PC-3 (cell line): ENCODE data around the gene TENM4. TPM values are rescaled to one million over a fixed set of nuclear protein-coding genes. Genes with fewer than 3 reads are reported as not detected.
A peak's percentile ranks its signal among the peaks of the same experiment; 100 is the strongest.

Experiments used
- ATAC-seq: fragments of 200-7000 bp; cut with Tn5 transposase; 2 replicates; pipeline ENCODE4 v1.9.1; 2020; ENCODE audit warnings: mild to moderate bottlenecking, moderate library complexity
- BruUV-seq: library from RNA; stranded (reverse); fragments of 400-500 nt; replicated peaks from 2 replicates; lab custom pipeline; 2021; lab: Mats Ljungman, UMichigan
- CTCF ChIA-PET: fragments of 300-600 bp; sonication (Branson Sonifier 250); formaldehyde crosslinking; loops from one replicate; lab custom pipeline; 2022; ENCODE audit warnings: antibody characterized with exemption; lab: Charles Lee
- POLR2A ChIA-PET: fragments of 300-600 bp; sonication (Branson Sonifier 250); formaldehyde crosslinking; loops from one replicate; lab custom pipeline; 2022; ENCODE audit warnings: antibody characterized with exemption; ENCODE audit not compliant: unreplicated experiment; lab: Charles Lee
- DNase-seq: peaks from one replicate; pipeline ENCODE4 v3.0.0-alpha.2; 2015
- H2AFZ ChIP-seq: fragments of 300-600 bp; sonication (generic); 2 replicates; pipeline ENCODE4 v1.6.0; 2016; ENCODE audit warnings: antibody characterized with exemption, low read length
- H3F3A ChIP-seq: fragments of 300-600 bp; sonication (generic); one replicate; pipeline ENCODE4 v1.6.0; 2017; ENCODE audit warnings: antibody characterized with exemption, low read length, control low read depth, mild to moderate bottlenecking; ENCODE audit not compliant: unreplicated experiment
- H3K27ac ChIP-seq: fragments of 300-600 bp; sonication (generic); 2 replicates; pipeline ENCODE4 v1.5.1; 2016; ENCODE audit warnings: mild to moderate bottlenecking, low read length
- H3K27me3 ChIP-seq: fragments of 300-600 bp; sonication (generic); 2 replicates; pipeline ENCODE4 v1.6.1; 2016; ENCODE audit warnings: low read length, mixed read lengths
- H3K36me3 ChIP-seq: fragments of 300-600 bp; sonication (generic); 2 replicates; pipeline ENCODE4 v1.6.1; 2016; ENCODE audit warnings: low read depth, mixed run types, low read length, mixed read lengths
- H3K4me1 ChIP-seq: fragments of 300-600 bp; sonication (generic); 2 replicates; pipeline ENCODE4 v1.5.1; 2016; ENCODE audit warnings: low read length; ENCODE audit not compliant: insufficient read depth
- H3K4me2 ChIP-seq: fragments of 300-600 bp; sonication (generic); 2 replicates; pipeline ENCODE4 v1.6.0; 2016; ENCODE audit warnings: low read length
- H3K4me3 ChIP-seq: fragments of 300-600 bp; sonication (generic); 2 replicates; pipeline ENCODE4 v1.5.1; 2016; ENCODE audit warnings: mild to moderate bottlenecking, low read length, mixed read lengths
- H3K79me2 ChIP-seq: fragments of 300-600 bp; sonication (generic); 2 replicates; pipeline ENCODE4 v1.6.1; 2017; ENCODE audit warnings: low read length, mixed read lengths
- H3K9ac ChIP-seq: fragments of 300-600 bp; sonication (generic); 2 replicates; pipeline ENCODE4 v1.6.0; 2016; ENCODE audit warnings: mild to moderate bottlenecking, low read length
- H3K9me2 ChIP-seq: fragments of 300-600 bp; sonication (generic); replicated peaks from 2 replicates; pipeline ENCODE4 v1.6.1; 2016; ENCODE audit warnings: mixed run types, low read length, mixed read lengths
- H3K9me3 ChIP-seq: fragments of 300-600 bp; sonication (generic); 2 replicates; pipeline ENCODE4 v1.6.1; 2016; ENCODE audit warnings: low read length, mixed read lengths
- H4K20me1 ChIP-seq: fragments of 300-600 bp; sonication (generic); 2 replicates; pipeline ENCODE4 v1.6.1; 2016; ENCODE audit warnings: low read length, mixed read lengths
- EZH2 ChIP-seq: fragments of 300-600 bp; sonication (generic); IDR thresholded peaks from one replicate; pipeline ENCODE4 v1.6.1; 2017; ENCODE audit warnings: antibody characterized with exemption, mild to moderate bottlenecking, low read length; ENCODE audit not compliant: unreplicated experiment
- EZH2phosphoT487 ChIP-seq: fragments of 300-600 bp; sonication (generic); IDR thresholded peaks from 2 replicates; pipeline ENCODE4 v1.6.1; 2018; ENCODE audit warnings: mild to moderate bottlenecking, antibody characterized with exemption, low read length, borderline replicate concordance
- intact Hi-C: fragments of 100-400 bp; cut with micrococcal nuclease; formaldehyde crosslinking; loops from 2 replicates; pipeline ENCODE4 v1.9.0; 2023
- total RNA-seq: library from RNA; depleted of rRNA; stranded (reverse); fragments of >200 nt; gene quantifications from 2 replicates; pipeline ENCODE4 v1.2.3, GENCODE V29; 2014
- TF ChIP-seq, protein P1 (sequence below): fragments of 300-600 bp; sonication (generic); conservative IDR thresholded peaks from 2 replicates; pipeline ENCODE4 v1.5.1; 2017; ENCODE audit warnings: antibody characterized with exemption, low read depth, mild to moderate bottlenecking, low read length

TENM4 gene
- total RNA-seq, 1 experiment from 2014 or later, result 19.7 TPM

DNA sequence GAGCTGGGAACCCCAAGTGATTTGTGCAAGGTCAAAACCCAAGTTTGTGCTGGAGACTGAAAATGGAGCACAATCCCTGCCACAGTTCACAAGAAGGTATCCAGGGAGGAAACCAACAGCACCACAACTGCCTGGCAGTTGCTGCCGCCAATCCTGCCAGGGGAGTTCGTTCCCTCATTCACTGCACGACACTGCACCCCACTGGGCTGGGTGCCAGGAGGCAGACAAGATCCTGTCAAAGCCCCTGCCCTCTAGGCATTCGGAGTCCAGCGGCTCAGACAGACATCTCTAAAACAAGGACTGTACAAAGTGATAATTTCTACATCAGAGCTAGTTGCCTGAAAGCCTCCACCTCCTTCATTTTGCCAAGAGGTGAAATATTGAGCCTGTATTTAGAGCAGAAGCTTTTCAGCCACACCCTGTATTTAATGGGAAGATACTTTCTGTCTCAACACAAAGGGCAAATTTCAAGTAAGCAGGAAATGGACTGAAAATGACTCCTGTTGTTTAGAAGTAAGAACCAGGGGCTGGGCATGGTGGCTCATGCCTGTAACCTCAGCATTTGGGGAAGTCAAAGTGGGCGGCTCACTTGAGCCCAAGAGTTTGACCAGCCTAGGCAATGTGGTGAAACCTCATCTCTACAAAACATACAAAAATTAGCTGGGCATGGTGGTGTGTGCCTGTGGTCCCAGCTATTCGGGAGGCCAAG is 588.8 kb downstream of the TENM4 start:
- peak overlapping the region; percentile 35 for H3K4me2 ChIP-seq
- H3K9me2 ChIP-seq, result no peaks in the 10 kb centered on the region
- peak; percentile 73 for ATAC-seq
- ChIA-PET CTCF (no interaction called here), POLR2A (interaction anchor here (0.6 kb wide), 1 partner anchor 106 kb away, joined by 3 read pairs; no protein-coding TSS in a partner anchor)
- no TSS peak for BruUV-seq
- H3K36me3 ChIP-seq, result no peaks in the 10 kb centered on the region
- no peaks in the 10 kb centered on the region for H3K9me3 ChIP-seq
- peak overlapping the region; percentile 19; the same call in 1 of the 2 replicates for H3K9ac ChIP-seq
- peak overlapping the region; percentile 55 for H2AFZ ChIP-seq
- intact Hi-C loops, result no loop called here
- TF ChIP-seq EZH2phosphoT487, result no peak
- TF ChIP-seq, protein P1, sequence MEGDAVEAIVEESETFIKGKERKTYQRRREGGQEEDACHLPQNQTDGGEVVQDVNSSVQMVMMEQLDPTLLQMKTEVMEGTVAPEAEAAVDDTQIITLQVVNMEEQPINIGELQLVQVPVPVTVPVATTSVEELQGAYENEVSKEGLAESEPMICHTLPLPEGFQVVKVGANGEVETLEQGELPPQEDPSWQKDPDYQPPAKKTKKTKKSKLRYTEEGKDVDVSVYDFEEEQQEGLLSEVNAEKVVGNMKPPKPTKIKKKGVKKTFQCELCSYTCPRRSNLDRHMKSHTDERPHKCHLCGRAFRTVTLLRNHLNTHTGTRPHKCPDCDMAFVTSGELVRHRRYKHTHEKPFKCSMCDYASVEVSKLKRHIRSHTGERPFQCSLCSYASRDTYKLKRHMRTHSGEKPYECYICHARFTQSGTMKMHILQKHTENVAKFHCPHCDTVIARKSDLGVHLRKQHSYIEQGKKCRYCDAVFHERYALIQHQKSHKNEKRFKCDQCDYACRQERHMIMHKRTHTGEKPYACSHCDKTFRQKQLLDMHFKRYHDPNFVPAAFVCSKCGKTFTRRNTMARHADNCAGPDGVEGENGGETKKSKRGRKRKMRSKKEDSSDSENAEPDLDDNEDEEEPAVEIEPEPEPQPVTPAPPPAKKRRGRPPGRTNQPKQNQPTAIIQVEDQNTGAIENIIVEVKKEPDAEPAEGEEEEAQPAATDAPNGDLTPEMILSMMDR, result no peak
- TF ChIP-seq EZH2, result no peak
- no peaks in the 10 kb centered on the region for H3F3A ChIP-seq
- DNase-seq, result peak; percentile 60
- H3K4me3 ChIP-seq, result no peak overlapping the region
- H3K79me2 ChIP-seq, result no peaks in the 10 kb centered on the region
- H3K27me3 ChIP-seq, result no peaks in the 10 kb centered on the region
- H3K4me1 ChIP-seq, result peaks cover 14% of the 10 kb centered on the region
- peak overlapping the region; percentile 62 for H3K27ac ChIP-seq
- no peaks in the 10 kb centered on the region for H4K20me1 ChIP-seq

DNA sequence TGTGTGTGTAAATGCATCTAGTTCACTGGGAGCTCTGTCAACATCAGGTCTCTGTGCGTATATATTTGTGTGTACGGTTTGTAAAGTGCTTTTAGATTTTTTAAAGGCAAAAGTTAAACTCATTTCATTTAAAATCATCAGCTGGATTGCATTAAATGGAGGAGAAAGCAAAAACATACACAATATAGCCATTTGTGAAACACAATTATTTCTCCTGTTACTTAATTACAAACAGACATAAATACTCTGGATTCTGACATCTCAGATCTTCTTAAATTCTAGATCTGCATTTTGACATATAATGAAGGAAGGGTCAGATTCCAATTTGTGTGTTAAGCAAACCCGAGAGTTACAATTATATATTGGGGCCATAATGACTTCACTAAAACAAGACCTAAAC is 590.8 kb downstream of the TENM4 start:
- H3K4me1 ChIP-seq, result peaks cover 14% of the 10 kb centered on the region
- H3K27me3 ChIP-seq, result no peaks in the 10 kb centered on the region
- H3K79me2 ChIP-seq, result no peaks in the 10 kb centered on the region
- no peak overlapping the region for H3K27ac ChIP-seq
- H3K9me2 ChIP-seq, result no peaks in the 10 kb centered on the region
- DNase-seq (no peak), ATAC-seq (no peak)
- no peaks in the 10 kb centered on the region for H4K20me1 ChIP-seq
- no peaks in the 10 kb centered on the region for H3F3A ChIP-seq
- no peak for TF ChIP-seq EZH2
- TF ChIP-seq, protein P1, result no peak
- TF ChIP-seq EZH2phosphoT487, result no peak
- no TSS peak for BruUV-seq
- no peak overlapping the region for H2AFZ ChIP-seq
- intact Hi-C loops, result no loop called here
- POLR2A ChIA-PET, result interaction anchor here (0.7 kb wide), 1 partner anchor 48 kb away, joined by 4 read pairs; no protein-coding TSS in a partner anchor
- no peaks in the 10 kb centered on the region for H3K36me3 ChIP-seq
- H3K9ac ChIP-seq, result no peak overlapping the region
- H3K9me3 ChIP-seq, result no peaks in the 10 kb centered on the region
- CTCF ChIA-PET, result no interaction called here
- H3K4me3 ChIP-seq, result no peak overlapping the region
- H3K4me2 ChIP-seq, result no peak overlapping the region

GRCh38 chr11:78846269-78846668 is 594.6 kb downstream of the TENM4 start:
- ChIA-PET CTCF (no interaction called here), POLR2A (no interaction called here)
- no peaks in the 10 kb centered on the region for H3K9me3 ChIP-seq
- no peak overlapping the region for H3K27ac ChIP-seq
- no peak overlapping the region for H3K9ac ChIP-seq
- no peak for DNase-seq
- H3K4me2 ChIP-seq, result no peak overlapping the region
- H3K4me1 ChIP-seq, result peaks cover 7% of the 10 kb centered on the region
- H4K20me1 ChIP-seq, result no peaks in the 10 kb centered on the region
- ATAC-seq, result no peak
- intact Hi-C loops, result no loop called here
- H3K4me3 ChIP-seq, result no peak overlapping the region
- no peaks in the 10 kb centered on the region for H3K79me2 ChIP-seq
- TF ChIP-seq, protein P1, result no peak
- TF ChIP-seq EZH2phosphoT487 (no peak), EZH2 (no peak)
- no peaks in the 10 kb centered on the region for H3K36me3 ChIP-seq
- no peak overlapping the region for H2AFZ ChIP-seq
- BruUV-seq, result no TSS peak
- no peaks in the 10 kb centered on the region for H3F3A ChIP-seq
- H3K9me2 ChIP-seq, result no peaks in the 10 kb centered on the region
- H3K27me3 ChIP-seq, result no peaks in the 10 kb centered on the region
